GM21423 (cell line): ENCODE data around the gene GLDC.
"Not testable (repeated sequence)": the region's sequence is repeated elsewhere in the genome, so short reads cannot be mapped to it uniquely, and the experiment has no call there.

ENCODE experiments used
- ATAC-seq: cut with Tn5 transposase; IDR thresholded peaks from one replicate; pipeline ENCODE4 v1.9.1; 2021; ENCODE audit warnings: mild to moderate bottlenecking, moderate library complexity; ENCODE audit not compliant: unreplicated experiment

GLDC gene

GRCh38 chr9:6645355-6646292 is at the start of gene GLDC:
Gene GLDC, minus strand, starts transcription at chr9:6645729. Its CDS starts 230 bp downstream, at chr9:6645499.
- peak; percentile 90 for ATAC-seq

- ATAC-seq = no peak
Observed at GRCh38 chr9:6692881-6693361, 47.4 kb upstream of the GLDC start.

GRCh38 chr9:6692433-6692832 is 46.9 kb upstream of the GLDC start:
- no peak for ATAC-seq

GRCh38 chr9:6690675-6691070 is 45.1 kb upstream of the GLDC start:
- ATAC-seq = not testable (repeated sequence)

- no peak for ATAC-seq
Observed at GRCh38 chr9:6689893-6690674, 44.6 kb upstream of the GLDC start.

- no peak for ATAC-seq
Observed at GRCh38 chr9:6687180-6687579, 41.7 kb upstream of the GLDC start.

- ATAC-seq = no peak
Observed at GRCh38 chr9:6686396-6686795, 40.9 kb upstream of the GLDC start.

- ATAC-seq = no peak
Observed at GRCh38 chr9:6681957-6682501, 36.5 kb upstream of the GLDC start.

- peak; percentile 69 for ATAC-seq
Observed at GRCh38 chr9:6681147-6681956, 35.8 kb upstream of the GLDC start.

- peak; percentile 26 for ATAC-seq
Observed at GRCh38 chr9:6680797-6681146, 35.2 kb upstream of the GLDC start.

- no peak for ATAC-seq
Observed at GRCh38 chr9:6677803-6678202, 32.3 kb upstream of the GLDC start.

GRCh38 chr9:6676254-6676921 is 30.9 kb upstream of the GLDC start:
- ATAC-seq = no peak

- ATAC-seq = no peak
Observed at GRCh38 chr9:6675268-6675667, 29.7 kb upstream of the GLDC start.

- peak; percentile 65 for ATAC-seq
Observed at GRCh38 chr9:6673326-6674025, 27.9 kb upstream of the GLDC start.

GRCh38 chr9:6672118-6672517 is 26.6 kb upstream of the GLDC start:
- ATAC-seq = no peak

GRCh38 chr9:6671416-6671815 is 25.9 kb upstream of the GLDC start:
- no peak for ATAC-seq

- no peak for ATAC-seq
Observed at GRCh38 chr9:6669881-6670280, 24.4 kb upstream of the GLDC start.

GRCh38 chr9:6667633-6668280 is 22.2 kb upstream of the GLDC start:
- ATAC-seq = no peak

GRCh38 chr9:6667080-6667479 is 21.6 kb upstream of the GLDC start:
- ATAC-seq = no peak
